Panc1 (cell line): ENCODE data around the gene MAP3K2.

Experiments used
- POLR2AphosphoS5 ChIP-seq: IDR thresholded peaks from 2 replicates; pipeline ENCODE4 v1.6.1; 2012; ENCODE audit warnings: mild to moderate bottlenecking, low read depth, low read length, moderate library complexity
- TF ChIP-seq, protein P1 (sequence below): fragments of 450-650 bp; IDR thresholded peaks from 2 replicates; pipeline ENCODE4 v1.5.1; 2017; ENCODE audit warnings: mild to moderate bottlenecking
- TF ChIP-seq, protein P2 (sequence below), 2 experiments: IDR thresholded peaks; 2 replicates each; pipeline ENCODE4 v1.6.1; 2011 to 2012; ENCODE audit warnings: low read depth in 2 of 2, control low read depth in 1 of 2, low read length in 1 of 2, mild to moderate bottlenecking in 1 of 2, moderate library complexity in 1 of 2; ENCODE audit not compliant: insufficient read depth in 1 of 2

DNA sequence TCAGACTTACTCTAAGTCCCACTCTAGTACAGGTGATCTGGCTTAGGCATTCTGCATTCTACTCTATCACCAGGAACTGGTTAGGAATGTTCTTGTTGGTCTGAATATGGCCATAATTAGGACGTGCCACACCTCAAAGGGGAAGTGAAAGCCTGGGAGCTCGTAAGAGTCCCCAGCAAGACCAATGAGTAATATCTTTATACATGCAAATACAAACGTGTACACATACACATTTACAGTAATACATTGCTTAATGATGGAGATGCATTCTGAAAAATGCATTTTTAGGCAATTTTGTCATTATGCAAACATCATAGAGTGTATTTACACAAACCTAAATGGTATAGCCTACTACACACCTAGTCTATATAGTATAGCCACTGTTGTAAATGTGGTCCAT is 74.4 kb downstream of the MAP3K2 start:
- TF ChIP-seq, protein P1, sequence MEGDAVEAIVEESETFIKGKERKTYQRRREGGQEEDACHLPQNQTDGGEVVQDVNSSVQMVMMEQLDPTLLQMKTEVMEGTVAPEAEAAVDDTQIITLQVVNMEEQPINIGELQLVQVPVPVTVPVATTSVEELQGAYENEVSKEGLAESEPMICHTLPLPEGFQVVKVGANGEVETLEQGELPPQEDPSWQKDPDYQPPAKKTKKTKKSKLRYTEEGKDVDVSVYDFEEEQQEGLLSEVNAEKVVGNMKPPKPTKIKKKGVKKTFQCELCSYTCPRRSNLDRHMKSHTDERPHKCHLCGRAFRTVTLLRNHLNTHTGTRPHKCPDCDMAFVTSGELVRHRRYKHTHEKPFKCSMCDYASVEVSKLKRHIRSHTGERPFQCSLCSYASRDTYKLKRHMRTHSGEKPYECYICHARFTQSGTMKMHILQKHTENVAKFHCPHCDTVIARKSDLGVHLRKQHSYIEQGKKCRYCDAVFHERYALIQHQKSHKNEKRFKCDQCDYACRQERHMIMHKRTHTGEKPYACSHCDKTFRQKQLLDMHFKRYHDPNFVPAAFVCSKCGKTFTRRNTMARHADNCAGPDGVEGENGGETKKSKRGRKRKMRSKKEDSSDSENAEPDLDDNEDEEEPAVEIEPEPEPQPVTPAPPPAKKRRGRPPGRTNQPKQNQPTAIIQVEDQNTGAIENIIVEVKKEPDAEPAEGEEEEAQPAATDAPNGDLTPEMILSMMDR = no peak
- TF ChIP-seq, protein P2, sequence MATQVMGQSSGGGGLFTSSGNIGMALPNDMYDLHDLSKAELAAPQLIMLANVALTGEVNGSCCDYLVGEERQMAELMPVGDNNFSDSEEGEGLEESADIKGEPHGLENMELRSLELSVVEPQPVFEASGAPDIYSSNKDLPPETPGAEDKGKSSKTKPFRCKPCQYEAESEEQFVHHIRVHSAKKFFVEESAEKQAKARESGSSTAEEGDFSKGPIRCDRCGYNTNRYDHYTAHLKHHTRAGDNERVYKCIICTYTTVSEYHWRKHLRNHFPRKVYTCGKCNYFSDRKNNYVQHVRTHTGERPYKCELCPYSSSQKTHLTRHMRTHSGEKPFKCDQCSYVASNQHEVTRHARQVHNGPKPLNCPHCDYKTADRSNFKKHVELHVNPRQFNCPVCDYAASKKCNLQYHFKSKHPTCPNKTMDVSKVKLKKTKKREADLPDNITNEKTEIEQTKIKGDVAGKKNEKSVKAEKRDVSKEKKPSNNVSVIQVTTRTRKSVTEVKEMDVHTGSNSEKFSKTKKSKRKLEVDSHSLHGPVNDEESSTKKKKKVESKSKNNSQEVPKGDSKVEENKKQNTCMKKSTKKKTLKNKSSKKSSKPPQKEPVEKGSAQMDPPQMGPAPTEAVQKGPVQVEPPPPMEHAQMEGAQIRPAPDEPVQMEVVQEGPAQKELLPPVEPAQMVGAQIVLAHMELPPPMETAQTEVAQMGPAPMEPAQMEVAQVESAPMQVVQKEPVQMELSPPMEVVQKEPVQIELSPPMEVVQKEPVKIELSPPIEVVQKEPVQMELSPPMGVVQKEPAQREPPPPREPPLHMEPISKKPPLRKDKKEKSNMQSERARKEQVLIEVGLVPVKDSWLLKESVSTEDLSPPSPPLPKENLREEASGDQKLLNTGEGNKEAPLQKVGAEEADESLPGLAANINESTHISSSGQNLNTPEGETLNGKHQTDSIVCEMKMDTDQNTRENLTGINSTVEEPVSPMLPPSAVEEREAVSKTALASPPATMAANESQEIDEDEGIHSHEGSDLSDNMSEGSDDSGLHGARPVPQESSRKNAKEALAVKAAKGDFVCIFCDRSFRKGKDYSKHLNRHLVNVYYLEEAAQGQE (IDR thresholded peaks at IDR 0.05; ENCODE audit: insufficient read depth in 1 of 2, low read depth in 2 of 2, low read length in 1 of 2) = no peak
- no peak for TF ChIP-seq POLR2AphosphoS5
